HEK293 (cell line): ENCODE data around the gene STK39.

Experiments used
- CTCF ChIA-PET: fragments of 350-600 bp; formaldehyde crosslinking; extraction: SDS; loops from one replicate; lab custom pipeline; 2021; ENCODE audit warnings: antibody characterized with exemption; lab: Yijun Ruan, JAX
- POLR2A ChIA-PET: fragments of 300-600 bp; formaldehyde crosslinking; extraction: SDS; loops from one replicate; lab custom pipeline; 2020; ENCODE audit warnings: antibody characterized with exemption, inconsistent platforms; lab: Yijun Ruan, JAX
- H3K27ac ChIP-seq: fragments of 200-500 bp; sonication (Bioruptor generic); 2 replicates; pipeline ENCODE4 v1.5.1; 2014; ENCODE audit warnings: low read depth, low read length, control low read depth, inconsistent platforms; ENCODE audit errors: extremely low read depth
- H3K36me3 ChIP-seq, 2 experiments: fragments of 200-500 bp in 1 of 2; sonication (Bioruptor generic) in 1 of 2; 1 replicate in 1 of 2; 2 replicates in 1 of 2; pipeline ENCODE4 v1.5.1; 2014 to 2017; ENCODE audit warnings: inconsistent platforms in 2 of 2, low read length in 2 of 2; ENCODE audit not compliant: control insufficient read depth in 2 of 2, insufficient read depth in 1 of 2
- H3K4me1 ChIP-seq: fragments of 200-500 bp; sonication (Bioruptor generic); 2 replicates; pipeline ENCODE4 v1.5.1; 2014; ENCODE audit warnings: mild to moderate bottlenecking, low read length, inconsistent platforms; ENCODE audit not compliant: control insufficient read depth, insufficient read depth
- H3K4me3 ChIP-seq: 2 replicates; pipeline ENCODE4 v1.5.1; 2011; ENCODE audit warnings: low read depth, mild to moderate bottlenecking, control low read depth, low read length, moderate library complexity
- H3K9me3 ChIP-seq: fragments of 200-500 bp; sonication (Bioruptor generic); 2 replicates; pipeline ENCODE4 v1.5.1; 2014; ENCODE audit warnings: low read depth, low read length, inconsistent platforms; ENCODE audit not compliant: control insufficient read depth, insufficient read depth
- GFI1B ChIP-seq: fragments of 450-650 bp; formaldehyde crosslinking; IDR thresholded peaks from 2 replicates; pipeline ENCODE4 v1.5.1; 2016; ENCODE audit warnings: missing biosample characterization, missing genetic modification characterization
- MYNN ChIP-seq: fragments of 450-650 bp; formaldehyde crosslinking; IDR thresholded peaks from 2 replicates; pipeline ENCODE4 v1.5.1; 2016; ENCODE audit warnings: missing biosample characterization, missing genetic modification characterization, borderline replicate concordance
- MZF1 ChIP-seq: fragments of 450-650 bp; formaldehyde crosslinking; IDR thresholded peaks from 2 replicates; pipeline ENCODE4 v1.5.1; 2017; ENCODE audit warnings: missing biosample characterization, missing genetic modification characterization, borderline replicate concordance
- SALL2 ChIP-seq: fragments of 450-650 bp; formaldehyde crosslinking; IDR thresholded peaks from 2 replicates; pipeline ENCODE4 v1.5.0; 2017; ENCODE audit warnings: missing biosample characterization, mild to moderate bottlenecking, missing genetic modification characterization, borderline replicate concordance
- WT1 ChIP-seq: fragments of 450-650 bp; formaldehyde crosslinking; IDR thresholded peaks from 2 replicates; pipeline ENCODE4 v1.5.1; 2016; ENCODE audit warnings: missing biosample characterization, missing genetic modification characterization
- ZBTB20 ChIP-seq: fragments of 450-650 bp; formaldehyde crosslinking; IDR thresholded peaks from 2 replicates; pipeline ENCODE4 v1.5.1; 2016; ENCODE audit warnings: missing biosample characterization, missing genetic modification characterization
- ZNF10 ChIP-seq: fragments of 450-650 bp; formaldehyde crosslinking; IDR thresholded peaks from 2 replicates; pipeline ENCODE4 v1.5.1; 2017; ENCODE audit warnings: missing biosample characterization, missing genetic modification characterization
- ZNF175 ChIP-seq: fragments of 450-650 bp; formaldehyde crosslinking; IDR thresholded peaks from 2 replicates; pipeline ENCODE4 v1.5.1; 2016; ENCODE audit warnings: missing biosample characterization, missing genetic modification characterization
- ZNF202 ChIP-seq: fragments of 450-650 bp; formaldehyde crosslinking; IDR thresholded peaks from 2 replicates; pipeline ENCODE4 v1.5.1; 2016; ENCODE audit warnings: missing biosample characterization, missing genetic modification characterization, borderline replicate concordance
- ZNF223 ChIP-seq: fragments of 450-650 bp; formaldehyde crosslinking; IDR thresholded peaks from 2 replicates; pipeline ENCODE4 v1.5.1; 2016; ENCODE audit warnings: missing biosample characterization, missing genetic modification characterization
- ZNF366 ChIP-seq: fragments of 450-650 bp; formaldehyde crosslinking; conservative IDR thresholded peaks from 2 replicates; pipeline ENCODE4 v1.5.1; 2016; ENCODE audit warnings: missing biosample characterization, missing genetic modification characterization
- ZNF394 ChIP-seq: fragments of 450-650 bp; formaldehyde crosslinking; IDR thresholded peaks from 2 replicates; pipeline ENCODE4 v1.5.1; 2016; ENCODE audit warnings: missing biosample characterization, missing genetic modification characterization, mild to moderate bottlenecking, moderate library complexity, borderline replicate concordance
- ZNF426 ChIP-seq: fragments of 450-650 bp; formaldehyde crosslinking; IDR thresholded peaks from 2 replicates; pipeline ENCODE4 v1.5.1; 2017; ENCODE audit warnings: missing biosample characterization, missing genetic modification characterization, mild to moderate bottlenecking, inconsistent platforms, moderate library complexity
- ZNF48 ChIP-seq: fragments of 450-650 bp; formaldehyde crosslinking; IDR thresholded peaks from 2 replicates; pipeline ENCODE4 v1.5.1; 2016; ENCODE audit warnings: missing biosample characterization, missing genetic modification characterization
- ZNF501 ChIP-seq: fragments of 450-650 bp; formaldehyde crosslinking; IDR thresholded peaks from 2 replicates; pipeline ENCODE4 v1.5.1; 2016; ENCODE audit warnings: missing biosample characterization, missing genetic modification characterization
- ZNF561 ChIP-seq: fragments of 450-650 bp; IDR thresholded peaks from 2 replicates; pipeline ENCODE4 v1.5.1; 2018; ENCODE audit warnings: missing biosample characterization, missing genetic modification characterization, borderline replicate concordance
- ZNF623 ChIP-seq: fragments of 450-650 bp; formaldehyde crosslinking; IDR thresholded peaks from 2 replicates; pipeline ENCODE4 v1.5.1; 2016; ENCODE audit warnings: missing biosample characterization, missing genetic modification characterization
- ZNF624 ChIP-seq: fragments of 450-650 bp; formaldehyde crosslinking; IDR thresholded peaks from 2 replicates; pipeline ENCODE4 v1.5.1; 2017; ENCODE audit warnings: missing biosample characterization, missing genetic modification characterization
- TF ChIP-seq, protein P1 (sequence below): fragments of 450-650 bp; formaldehyde crosslinking; IDR thresholded peaks from 2 replicates; pipeline ENCODE4 v1.5.1; 2016; ENCODE audit warnings: missing biosample characterization, missing genetic modification characterization
- TF ChIP-seq, protein P2 (sequence below): fragments of 450-650 bp; formaldehyde crosslinking; IDR thresholded peaks from 2 replicates; pipeline ENCODE4 v1.5.1; 2016; ENCODE audit warnings: missing biosample characterization, missing genetic modification characterization
- TF ChIP-seq, protein P3 (sequence below): sonication (generic); formaldehyde crosslinking; IDR thresholded peaks from 2 replicates; pipeline ENCODE4 v1.8.1; 2022; ENCODE audit warnings: mild to moderate bottlenecking, moderate library complexity, missing genetic modification reagents
- TF ChIP-seq, protein P4 (sequence below): fragments of 450-650 bp; formaldehyde crosslinking; IDR thresholded peaks from 2 replicates; pipeline ENCODE4 v1.5.1; 2016; ENCODE audit warnings: missing biosample characterization, missing genetic modification characterization

The STK39 gene

DNA sequence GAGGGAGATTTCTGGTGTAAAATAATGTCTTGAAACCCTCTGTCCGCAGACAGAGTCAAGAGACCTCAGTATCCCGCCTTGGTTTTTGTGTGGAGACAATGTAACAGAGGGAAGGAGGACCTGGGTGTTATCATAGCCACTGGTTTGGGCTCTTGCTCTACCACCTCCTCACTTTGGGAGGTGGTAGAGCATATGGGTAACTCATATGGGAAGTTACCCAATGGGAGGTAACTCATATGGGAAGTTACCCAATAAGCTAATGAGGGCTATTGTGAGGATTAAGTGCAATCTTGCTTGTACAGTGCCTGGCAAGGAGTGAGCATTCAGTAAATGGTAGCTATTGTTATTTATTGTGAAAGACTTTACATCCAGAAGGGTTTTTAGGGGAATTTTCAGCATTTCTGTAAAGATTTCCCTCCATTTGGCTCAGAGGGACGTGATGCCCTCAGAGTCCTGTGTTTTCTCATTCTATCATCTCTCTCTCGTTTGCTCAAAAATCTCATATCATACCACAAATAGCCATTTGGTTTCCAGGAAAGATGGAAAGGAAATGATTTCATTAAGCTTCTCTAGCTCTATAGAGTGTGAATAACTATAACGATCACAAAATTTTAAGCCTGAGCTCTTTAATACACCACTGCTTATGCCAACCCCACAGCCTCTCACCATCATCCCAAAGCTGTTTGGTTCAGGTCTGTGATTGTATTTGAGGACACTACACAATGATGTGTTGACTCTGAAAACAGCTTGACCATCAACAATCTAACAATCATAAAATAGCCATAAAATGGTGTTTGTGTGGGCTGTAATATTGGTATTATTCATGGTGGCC lies 307.7 kb downstream of the STK39 start:
- Histone ChIP-seq H3K9me3 (no peaks in the 10 kb centered on the region), H3K4me1 (no peaks in the 10 kb centered on the region; the same call in 1 of the 2 replicates), H3K27ac (no peak overlapping the region), H3K36me3 (no peaks in the 10 kb centered on the region), H3K4me3 (no peak overlapping the region)
- TF ChIP-seq, protein P1, sequence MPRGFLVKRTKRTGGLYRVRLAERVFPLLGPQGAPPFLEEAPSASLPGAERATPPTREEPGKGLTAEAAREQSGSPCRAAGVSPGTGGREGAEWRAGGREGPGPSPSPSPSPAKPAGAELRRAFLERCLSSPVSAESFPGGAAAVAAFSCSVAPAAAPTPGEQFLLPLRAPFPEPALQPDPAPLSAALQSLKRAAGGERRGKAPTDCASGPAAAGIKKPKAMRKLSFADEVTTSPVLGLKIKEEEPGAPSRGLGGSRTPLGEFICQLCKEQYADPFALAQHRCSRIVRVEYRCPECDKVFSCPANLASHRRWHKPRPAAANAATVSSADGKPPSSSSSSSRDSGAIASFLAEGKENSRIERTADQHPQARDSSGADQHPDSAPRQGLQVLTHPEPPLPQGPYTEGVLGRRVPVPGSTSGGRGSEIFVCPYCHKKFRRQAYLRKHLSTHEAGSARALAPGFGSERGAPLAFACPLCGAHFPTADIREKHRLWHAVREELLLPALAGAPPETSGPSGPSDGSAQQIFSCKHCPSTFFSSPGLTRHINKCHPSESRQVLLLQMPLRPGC (tag by site-specific recombination), result no peak
- TF ChIP-seq MYNN (tag by site-specific recombination) (no peak), ZNF561 (tag by site-specific recombination) (no peak), ZNF223 (tag by site-specific recombination) (no peak), MZF1 (no peak), ZNF10 (tag by site-specific recombination) (no peak), ZNF624 (tag by site-specific recombination) (no peak), WT1 (tag by site-specific recombination) (no peak), SALL2 (tag by site-specific recombination) (no peak), ZNF394 (tag by site-specific recombination) (no peak), ZNF366 (no peak), GFI1B (no peak), ZNF175 (tag by site-specific recombination) (no peak)
- TF ChIP-seq, protein P2, sequence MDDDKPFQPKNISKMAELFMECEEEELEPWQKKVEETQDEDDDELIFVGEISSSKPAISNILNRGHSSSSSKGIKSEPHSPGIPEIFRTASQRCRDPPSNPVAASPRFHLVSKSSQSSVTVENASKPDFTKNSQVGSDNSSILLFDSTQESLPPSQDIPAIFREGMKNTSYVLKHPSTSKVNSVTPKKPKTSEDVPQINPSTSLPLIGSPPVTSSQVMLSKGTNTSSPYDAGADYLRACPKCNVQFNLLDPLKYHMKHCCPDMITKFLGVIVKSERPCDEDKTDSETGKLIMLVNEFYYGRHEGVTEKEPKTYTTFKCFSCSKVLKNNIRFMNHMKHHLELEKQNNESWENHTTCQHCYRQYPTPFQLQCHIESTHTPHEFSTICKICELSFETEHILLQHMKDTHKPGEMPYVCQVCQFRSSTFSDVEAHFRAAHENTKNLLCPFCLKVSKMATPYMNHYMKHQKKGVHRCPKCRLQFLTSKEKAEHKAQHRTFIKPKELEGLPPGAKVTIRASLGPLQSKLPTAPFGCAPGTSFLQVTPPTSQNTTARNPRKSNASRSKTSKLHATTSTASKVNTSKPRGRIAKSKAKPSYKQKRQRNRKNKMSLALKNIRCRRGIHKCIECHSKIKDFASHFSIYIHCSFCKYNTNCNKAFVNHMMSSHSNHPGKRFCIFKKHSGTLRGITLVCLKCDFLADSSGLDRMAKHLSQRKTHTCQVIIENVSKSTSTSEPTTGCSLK (tag by site-specific recombination), result no peak
- TF ChIP-seq, protein P3, sequence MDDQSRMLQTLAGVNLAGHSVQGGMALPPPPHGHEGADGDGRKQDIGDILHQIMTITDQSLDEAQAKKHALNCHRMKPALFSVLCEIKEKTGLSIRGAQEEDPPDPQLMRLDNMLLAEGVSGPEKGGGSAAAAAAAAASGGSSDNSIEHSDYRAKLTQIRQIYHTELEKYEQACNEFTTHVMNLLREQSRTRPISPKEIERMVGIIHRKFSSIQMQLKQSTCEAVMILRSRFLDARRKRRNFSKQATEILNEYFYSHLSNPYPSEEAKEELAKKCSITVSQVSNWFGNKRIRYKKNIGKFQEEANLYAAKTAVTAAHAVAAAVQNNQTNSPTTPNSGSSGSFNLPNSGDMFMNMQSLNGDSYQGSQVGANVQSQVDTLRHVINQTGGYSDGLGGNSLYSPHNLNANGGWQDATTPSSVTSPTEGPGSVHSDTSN (CRISPR knock-in tag), result no peak
- ChIA-PET CTCF (interaction anchor here (1.0 to 1.6 kb wide), 3 partner anchors 180 to 1401 kb away, joined by 3 to 4 read pairs (median 3); no protein-coding TSS in a partner anchor), POLR2A (no interaction called here)

DNA sequence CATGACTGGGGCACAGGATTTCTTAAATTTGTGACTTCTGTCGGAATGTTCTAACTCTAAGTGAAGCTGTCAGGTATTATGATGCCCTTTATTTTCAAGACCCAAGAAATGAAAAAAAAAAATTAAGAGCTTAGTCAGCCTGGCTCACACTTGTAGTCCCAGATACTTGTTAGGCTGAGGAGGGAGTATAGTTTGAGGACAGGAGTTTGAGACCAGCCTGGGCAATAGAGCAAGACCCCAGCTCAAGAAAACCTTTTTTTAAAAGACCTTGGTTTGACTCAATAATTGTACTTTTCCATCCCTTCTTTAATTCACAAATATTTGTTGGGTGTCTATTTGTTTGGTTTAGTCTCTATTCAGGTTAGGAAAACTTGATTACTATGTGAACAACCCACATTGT lies 310.0 kb downstream of the STK39 start:
- TF ChIP-seq ZBTB20 (tag by site-specific recombination), result no peak
- TF ChIP-seq ZNF10 (tag by site-specific recombination), result no peak
- TF ChIP-seq ZNF501 (tag by site-specific recombination), result no peak
- no peak for TF ChIP-seq ZNF623 (tag by site-specific recombination)
- TF ChIP-seq ZNF48 (tag by site-specific recombination), result no peak
- TF ChIP-seq ZNF426, result no peak
- TF ChIP-seq ZNF202, result no peak
- TF ChIP-seq, protein P4, sequence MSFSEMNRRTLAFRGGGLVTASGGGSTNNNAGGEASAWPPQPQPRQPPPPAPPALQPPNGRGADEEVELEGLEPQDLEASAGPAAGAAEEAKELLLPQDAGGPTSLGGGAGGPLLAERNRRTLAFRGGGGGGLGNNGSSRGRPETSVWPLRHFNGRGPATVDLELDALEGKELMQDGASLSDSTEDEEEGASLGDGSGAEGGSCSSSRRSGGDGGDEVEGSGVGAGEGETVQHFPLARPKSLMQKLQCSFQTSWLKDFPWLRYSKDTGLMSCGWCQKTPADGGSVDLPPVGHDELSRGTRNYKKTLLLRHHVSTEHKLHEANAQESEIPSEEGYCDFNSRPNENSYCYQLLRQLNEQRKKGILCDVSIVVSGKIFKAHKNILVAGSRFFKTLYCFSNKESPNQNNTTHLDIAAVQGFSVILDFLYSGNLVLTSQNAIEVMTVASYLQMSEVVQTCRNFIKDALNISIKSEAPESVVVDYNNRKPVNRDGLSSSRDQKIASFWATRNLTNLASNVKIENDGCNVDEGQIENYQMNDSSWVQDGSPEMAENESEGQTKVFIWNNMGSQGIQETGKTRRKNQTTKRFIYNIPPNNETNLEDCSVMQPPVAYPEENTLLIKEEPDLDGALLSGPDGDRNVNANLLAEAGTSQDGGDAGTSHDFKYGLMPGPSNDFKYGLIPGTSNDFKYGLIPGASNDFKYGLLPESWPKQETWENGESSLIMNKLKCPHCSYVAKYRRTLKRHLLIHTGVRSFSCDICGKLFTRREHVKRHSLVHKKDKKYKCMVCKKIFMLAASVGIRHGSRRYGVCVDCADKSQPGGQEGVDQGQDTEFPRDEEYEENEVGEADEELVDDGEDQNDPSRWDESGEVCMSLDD (tag by site-specific recombination), result no peak
- no peaks in the 10 kb centered on the region for H3K9me3 ChIP-seq
- ChIA-PET POLR2A (no interaction called here), CTCF (interaction anchor here (0.9 to 1.0 kb wide), 2 partner anchors 10 to 15 kb away, joined by 3 to 4 read pairs; no protein-coding TSS in a partner anchor)
- H3K36me3 ChIP-seq, result no peaks in the 10 kb centered on the region
- no peak overlapping the region for H3K4me3 ChIP-seq
- H3K4me1 ChIP-seq, result no peaks in the 10 kb centered on the region; the same call in 1 of the 2 replicates
- no peak overlapping the region for H3K27ac ChIP-seq
